Thyroid gland (tissue), 4 donors: ENCODE data around the gene HK3.

Experiments used
- POLR2A ChIP-seq, 2 donors: fragments of 450-650 bp; IDR thresholded peaks; one replicate each; pipeline ENCODE4 v1.6.1; 2017; ENCODE audit warnings: antibody characterized with exemption in 2 of 2, mild to moderate bottlenecking in 2 of 2, moderate library complexity in 1 of 2
- TF ChIP-seq, protein P1 (sequence below), 6 experiments: fragments of 200-600 bp in 3 of 6; fragments of 450-650 bp in 3 of 6; sonication (generic) in 3 of 6; IDR thresholded peaks; one replicate each; pipeline ENCODE4 v1.5.1; 2016 to 2019; ENCODE audit warnings: antibody characterized with exemption in 6 of 6, mild to moderate bottlenecking in 2 of 6, inconsistent platforms in 1 of 6, moderate library complexity in 1 of 6

GRCh38 chr5:176886336-176887251, 12.6 kb downstream of the HK3 start:
- TF ChIP-seq, protein P1, sequence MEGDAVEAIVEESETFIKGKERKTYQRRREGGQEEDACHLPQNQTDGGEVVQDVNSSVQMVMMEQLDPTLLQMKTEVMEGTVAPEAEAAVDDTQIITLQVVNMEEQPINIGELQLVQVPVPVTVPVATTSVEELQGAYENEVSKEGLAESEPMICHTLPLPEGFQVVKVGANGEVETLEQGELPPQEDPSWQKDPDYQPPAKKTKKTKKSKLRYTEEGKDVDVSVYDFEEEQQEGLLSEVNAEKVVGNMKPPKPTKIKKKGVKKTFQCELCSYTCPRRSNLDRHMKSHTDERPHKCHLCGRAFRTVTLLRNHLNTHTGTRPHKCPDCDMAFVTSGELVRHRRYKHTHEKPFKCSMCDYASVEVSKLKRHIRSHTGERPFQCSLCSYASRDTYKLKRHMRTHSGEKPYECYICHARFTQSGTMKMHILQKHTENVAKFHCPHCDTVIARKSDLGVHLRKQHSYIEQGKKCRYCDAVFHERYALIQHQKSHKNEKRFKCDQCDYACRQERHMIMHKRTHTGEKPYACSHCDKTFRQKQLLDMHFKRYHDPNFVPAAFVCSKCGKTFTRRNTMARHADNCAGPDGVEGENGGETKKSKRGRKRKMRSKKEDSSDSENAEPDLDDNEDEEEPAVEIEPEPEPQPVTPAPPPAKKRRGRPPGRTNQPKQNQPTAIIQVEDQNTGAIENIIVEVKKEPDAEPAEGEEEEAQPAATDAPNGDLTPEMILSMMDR (IDR thresholded peaks at IDR 0.05): no peak
- no peak for TF ChIP-seq POLR2A (IDR thresholded peaks at IDR 0.05)
